Activated CD4-positive, alpha-beta T cell treated with anti-CD3 and anti-CD28 coated beads for 1 hour (primary cell): ENCODE measurements around the gene USP3.
A peak's percentile ranks its signal among the peaks of the same experiment; 100 is the strongest.

ENCODE experiments used
- DNase-seq: peaks from one replicate; pipeline ENCODE4 v3.0.0-alpha.2; 2020

USP3 gene

DNA sequence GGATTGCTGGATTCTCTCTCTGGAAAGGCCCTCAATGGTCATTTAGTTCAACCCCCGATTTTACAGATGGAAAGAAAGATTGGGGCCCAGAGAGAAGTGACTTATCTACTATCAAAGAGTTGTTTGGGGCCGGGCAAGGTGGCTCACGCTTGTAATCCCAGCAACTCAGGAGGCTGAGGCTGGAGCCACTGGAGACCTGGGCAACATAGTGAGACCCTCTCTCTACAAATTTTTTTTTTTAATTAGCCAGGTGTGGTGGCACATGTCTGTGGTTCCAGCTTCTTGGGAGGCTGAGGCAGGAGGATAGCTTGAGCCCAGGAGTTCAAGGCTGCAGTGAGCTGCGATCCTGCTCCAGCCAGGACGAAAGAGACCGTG lies 5.2 kb upstream of the USP3 start:
- DNase-seq, result no peak

DNA sequence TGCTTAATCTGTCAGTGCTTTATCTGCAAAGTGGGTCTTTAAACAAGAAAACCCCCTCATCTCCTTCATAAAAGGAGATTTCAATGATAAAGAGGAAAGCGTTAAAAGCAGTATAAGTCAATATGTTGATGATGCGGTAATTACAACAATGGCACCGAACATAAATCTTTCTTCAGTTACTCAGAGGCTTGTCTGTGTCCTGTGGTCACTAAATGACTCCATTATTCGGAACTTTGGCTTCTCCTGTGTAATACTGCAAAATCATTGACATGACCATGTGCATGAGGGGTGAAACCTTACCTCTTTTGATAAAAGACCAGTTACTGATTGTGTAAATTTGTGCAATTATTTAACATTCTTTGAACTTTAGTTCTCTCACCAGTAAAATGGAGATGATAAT lies 4.8 kb upstream of the USP3 start:
- no peak for DNase-seq

DNA sequence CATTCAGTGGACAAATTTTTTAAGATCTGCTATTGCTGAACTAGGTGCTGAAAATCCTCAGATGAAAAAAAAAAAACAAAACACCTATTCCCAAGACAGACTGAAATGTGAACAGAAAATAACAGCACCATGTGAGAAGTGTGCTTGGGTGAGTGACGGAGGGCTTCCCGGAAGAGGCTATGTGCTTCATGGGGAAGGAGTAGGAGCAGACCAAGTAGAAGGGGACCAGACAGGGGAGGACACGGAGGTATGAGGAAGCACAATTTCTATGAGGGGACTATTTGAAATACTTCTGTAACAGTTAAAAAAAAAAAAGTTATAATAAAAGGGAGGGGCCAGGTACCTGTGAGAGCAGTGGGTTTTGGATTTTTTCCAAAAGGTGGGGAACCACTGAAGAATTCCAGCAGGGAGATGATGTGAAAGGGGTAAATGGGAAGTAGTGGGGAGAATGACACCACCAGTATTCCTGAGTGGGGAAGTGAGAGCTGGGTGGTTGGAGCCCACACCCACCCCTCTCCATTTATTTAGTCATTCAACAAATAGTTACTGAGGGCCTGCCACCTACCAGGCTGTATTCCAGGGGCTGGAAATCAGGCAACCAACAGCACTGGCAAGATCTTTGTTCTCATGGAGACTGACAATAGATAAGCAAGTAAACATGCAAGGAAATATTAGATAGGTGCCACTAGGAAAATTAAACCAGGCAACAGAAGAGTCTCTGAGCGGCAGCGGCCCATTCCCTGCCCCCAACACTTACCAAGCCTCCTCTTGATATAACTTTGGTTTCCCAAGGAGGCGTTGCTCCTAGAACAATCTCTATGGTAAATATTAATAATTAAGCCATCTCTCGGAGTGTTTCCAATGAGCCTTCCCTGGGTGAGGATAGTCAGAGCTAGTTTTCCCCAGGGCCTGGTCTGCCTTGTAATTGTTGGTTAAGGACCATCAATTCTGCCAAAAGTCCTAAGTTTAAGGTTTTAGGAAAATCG lies 3.8 kb upstream of the USP3 start:
- DNase-seq, result no peak

DNA sequence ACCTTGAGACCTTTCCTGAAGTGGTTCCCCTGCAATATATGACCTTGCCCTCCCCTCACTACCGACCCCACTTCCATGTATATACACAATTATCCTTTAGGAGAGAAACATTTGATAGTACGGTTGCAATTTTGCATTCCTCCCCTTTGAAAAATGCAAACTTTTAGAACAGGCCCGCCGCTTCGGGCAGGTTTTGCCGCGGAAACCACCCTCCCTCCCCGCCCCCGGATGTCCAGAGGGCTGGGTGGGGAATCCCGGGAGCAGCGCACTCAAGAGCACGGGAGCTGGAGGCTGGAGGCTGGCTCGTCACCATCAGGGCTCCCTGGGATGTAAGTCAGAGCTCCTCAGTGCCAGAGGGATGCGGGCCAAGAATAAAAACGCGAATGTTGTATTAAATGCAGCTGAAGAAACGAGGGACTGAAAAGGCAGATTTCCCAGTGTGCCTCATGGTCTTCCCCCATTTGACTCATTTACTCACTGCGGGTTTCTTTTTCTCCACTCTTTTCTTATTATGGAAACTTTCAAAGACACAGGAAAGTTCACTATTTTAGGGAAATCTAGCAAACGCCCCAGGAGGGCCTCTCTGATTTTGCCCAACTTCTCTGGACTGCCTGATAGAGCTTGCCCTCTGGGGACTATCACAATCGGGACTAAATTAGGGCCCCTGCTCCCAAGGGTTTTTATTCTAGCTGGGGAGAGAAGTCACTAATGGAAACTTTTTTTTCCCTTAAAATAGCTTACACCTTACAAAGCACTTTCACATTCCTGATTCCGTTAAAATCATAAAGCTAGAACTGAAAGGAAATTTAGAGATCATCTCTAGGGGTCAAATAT lies 2.9 kb upstream of the USP3 start:
- DNase-seq, result no peak

DNA sequence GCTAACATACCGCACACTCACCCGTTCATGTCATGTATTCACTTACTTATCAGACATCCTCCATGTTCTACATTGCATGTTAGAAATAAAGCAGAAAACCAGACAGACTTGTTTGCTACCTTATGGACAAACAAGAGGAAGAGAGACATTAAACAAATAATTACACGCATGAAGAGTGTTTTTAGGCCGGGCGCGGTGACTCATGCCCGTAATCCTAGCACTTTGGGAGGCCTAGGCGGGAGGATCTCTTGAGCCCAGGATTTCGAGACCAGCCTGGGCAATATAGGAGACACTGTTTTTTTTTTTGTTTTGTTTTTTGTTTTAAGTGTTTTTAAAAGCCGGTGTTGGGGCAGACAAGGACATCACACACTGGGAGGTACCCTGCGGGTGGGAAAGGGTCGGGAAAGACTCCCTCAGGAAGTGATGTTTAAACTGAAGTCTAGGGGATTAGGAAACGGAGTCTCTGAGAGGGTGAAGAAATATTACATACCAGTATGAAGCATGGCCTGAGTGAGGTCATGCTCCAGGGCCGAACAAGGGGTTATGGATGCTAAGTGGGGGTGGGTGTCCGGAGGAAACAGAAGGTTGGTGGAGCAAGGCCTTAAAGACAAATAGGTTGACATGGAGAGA lies 2.1 kb upstream of the USP3 start:
- DNase-seq, result no peak

DNA sequence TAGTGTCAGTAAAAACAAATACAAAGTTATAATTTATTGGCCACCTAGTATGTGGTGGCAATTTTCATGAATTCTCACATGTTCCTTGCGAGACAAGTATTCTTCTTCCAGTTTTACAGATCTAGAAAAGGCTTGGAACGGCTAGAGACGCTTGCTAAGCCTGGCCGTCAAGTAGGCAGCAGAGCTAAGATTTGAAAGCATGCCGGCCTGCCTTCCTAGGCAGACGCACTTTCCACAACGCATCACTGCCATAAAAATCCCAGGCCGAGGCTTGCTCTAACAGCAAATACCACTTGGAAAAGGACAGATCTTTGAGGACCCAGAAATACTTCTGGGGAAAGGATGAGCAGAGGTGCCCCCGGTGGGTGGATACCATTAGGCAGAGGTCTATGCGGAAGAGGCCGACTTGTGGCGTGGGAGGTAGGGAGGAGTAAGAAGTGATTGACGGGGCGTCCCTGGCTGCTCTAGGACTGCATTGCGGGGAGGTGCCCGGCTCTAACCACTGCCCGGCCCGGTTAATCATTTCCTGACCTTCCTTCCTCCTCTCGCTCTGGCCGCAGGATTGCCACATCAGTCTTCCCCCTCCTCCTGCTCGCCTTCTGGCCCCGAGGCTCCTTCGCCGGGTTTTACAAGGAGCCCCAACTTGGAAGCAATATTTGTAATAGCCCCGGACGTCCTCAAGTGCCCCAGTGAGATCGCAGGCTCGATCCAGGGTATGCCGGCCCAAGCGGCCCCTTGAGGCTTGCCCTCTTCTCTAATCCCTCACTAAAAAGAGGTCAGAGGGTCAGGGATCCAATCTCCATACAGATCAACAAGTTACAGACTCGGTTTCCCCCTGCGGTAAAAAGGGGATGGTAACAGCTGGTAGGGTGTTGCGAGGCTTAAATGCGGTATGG lies 1.3 kb upstream of the USP3 start:
- peak; percentile 51 for DNase-seq

DNA sequence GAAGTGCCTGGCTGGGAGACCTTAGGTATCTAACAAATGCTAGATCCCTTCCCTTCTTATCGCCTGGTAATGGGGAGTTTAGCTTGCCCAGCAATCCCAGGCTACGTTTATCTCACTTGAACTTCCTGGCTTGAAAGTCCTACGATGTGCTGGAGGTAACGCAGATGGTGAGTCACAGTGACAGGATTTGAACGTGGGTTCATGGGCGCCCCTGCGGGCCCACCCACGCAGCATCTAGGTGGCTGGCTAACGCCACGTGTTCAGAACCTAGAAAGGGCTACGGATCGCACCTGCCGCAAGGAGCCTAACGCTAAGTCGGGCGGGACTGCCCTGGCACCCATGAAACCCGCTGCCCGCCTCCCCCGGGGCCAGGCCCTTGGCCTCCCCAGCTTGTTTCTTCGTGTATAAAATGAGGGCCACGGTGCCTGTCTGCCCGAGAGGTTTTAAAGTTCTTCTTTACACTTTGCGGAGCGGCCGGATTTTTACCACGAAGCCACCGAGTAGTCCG lies 600 bp upstream of the USP3 start:
- DNase-seq, result peak; percentile 85

DNA sequence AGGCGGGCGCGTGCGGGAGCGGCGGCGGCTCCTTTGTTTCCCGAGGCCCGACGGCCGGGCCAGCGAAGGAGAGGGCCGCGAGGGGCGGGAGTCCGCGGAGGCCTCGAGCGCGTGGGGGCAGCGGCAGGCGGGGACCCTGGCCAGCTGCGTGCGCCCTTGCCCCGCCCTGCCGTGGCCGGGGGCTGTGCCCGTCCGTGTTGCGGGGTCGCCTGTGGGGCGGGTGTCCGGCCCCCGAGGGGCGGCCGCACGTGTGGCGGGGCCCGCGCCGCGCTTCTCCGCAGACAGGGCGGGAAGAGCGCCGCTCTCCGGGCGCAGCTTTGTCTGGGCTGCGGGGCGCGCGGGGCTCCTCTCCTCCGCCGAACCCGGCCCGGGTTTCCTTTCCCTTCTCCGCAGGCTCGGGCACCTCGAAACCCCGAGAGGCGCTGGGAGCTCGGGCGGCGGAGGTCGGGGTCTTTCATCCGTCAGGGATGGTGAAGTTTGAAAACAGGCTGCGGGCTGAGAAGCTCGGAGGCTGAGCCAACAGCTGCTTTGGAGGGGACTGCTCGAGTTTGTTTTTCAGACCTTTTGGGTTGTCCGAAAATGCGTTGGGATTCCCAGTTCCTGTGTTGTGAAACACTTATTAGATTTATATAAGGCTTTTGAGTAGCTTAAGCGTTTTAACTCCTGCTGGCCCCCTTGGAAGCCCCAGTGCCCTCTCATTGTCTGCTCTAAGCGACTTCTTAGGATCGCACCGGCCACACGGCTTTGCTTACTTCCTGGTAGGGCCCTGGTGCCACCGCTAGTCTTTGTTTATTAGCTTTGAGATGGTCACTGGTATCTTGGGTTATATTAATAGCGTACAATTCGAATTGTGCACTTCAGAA lies 817 bp downstream of the USP3 start:
- DNase-seq, result no peak

DNA sequence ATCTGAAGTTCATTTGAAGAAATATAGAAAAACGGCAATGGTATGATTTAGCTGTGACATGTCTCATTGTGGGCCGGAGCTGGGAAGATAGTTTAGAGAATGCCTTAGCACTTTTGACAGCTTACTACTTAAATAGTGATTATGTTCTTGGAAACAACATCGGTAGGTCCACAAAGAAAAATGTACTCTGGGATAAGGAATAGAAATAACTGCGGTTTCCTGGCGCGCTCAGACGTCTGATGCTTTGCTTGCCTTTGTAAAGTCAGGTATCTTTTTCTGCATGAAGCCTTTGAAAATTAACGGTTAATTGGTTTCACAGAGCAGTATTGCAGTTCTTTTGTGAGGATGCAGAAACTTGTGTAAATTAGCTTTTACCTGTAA lies 1.4 kb downstream of the USP3 start:
- no peak for DNase-seq

DNA sequence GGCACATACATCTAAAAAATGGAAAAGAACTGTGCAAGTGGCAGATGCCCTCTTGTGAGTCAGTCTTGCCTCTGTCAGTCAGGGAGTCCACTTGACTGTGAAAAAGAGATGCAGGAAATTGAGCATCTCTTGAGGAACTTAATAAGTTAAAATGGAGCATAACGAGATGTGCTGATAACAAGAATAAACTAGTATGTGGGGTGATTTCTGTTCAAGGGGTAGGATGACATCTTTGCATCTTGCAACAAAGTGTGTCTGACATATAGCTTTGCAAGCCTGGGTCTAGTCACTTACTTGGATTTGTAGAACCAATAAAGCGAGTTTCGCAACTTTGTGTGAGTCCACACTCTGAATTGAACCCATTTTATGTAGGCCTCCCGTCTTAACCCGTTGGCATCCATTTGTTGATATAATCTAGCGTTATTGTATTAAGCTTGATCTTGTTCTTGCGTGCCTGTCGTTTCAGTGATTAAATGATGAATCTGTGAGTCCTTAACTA lies 2.2 kb downstream of the USP3 start:
- no peak for DNase-seq

DNA sequence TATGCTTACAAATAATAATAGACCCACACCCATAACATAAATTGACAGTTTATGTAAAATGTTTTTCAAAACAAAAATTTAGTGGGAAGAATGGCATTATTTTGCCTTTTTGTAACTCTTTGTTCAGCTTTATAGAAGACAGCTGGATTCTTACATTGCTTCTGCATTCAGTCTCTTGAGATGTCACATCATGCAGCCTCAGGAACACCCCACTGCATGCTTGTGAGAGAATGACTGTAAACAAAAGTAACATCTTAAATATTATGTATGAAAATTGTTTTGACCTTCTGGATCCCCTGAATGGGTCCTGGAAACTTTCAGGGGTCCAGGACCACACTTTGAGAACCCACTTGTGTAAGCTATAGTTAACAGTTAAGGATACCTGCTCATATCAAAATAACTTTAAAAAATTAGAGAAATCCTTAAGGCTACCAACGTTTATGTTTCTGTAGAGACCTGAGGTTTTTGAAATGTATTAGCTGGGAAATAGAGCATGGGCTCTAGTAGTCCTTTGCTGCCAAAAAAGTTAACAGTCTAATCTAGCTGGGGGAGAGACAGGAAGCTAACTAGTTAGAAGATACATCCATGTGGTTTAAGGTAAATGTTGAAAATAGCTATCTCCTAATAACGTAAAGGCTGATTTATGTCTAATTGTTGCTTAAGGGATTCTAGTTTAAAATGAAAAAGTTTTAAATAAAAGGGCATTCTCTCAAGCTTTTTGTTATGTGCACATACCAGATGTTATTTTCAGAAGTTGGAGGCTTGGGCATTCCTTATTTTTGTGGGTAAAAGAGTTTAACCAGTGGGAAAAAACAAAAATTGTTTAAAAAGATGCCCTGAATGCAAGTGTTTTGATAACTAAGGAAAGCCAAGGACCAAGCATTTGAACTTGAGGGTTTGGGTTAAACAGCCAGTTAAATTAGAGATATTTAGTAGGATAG lies 3.8 kb downstream of the USP3 start:
- no peak for DNase-seq

DNA sequence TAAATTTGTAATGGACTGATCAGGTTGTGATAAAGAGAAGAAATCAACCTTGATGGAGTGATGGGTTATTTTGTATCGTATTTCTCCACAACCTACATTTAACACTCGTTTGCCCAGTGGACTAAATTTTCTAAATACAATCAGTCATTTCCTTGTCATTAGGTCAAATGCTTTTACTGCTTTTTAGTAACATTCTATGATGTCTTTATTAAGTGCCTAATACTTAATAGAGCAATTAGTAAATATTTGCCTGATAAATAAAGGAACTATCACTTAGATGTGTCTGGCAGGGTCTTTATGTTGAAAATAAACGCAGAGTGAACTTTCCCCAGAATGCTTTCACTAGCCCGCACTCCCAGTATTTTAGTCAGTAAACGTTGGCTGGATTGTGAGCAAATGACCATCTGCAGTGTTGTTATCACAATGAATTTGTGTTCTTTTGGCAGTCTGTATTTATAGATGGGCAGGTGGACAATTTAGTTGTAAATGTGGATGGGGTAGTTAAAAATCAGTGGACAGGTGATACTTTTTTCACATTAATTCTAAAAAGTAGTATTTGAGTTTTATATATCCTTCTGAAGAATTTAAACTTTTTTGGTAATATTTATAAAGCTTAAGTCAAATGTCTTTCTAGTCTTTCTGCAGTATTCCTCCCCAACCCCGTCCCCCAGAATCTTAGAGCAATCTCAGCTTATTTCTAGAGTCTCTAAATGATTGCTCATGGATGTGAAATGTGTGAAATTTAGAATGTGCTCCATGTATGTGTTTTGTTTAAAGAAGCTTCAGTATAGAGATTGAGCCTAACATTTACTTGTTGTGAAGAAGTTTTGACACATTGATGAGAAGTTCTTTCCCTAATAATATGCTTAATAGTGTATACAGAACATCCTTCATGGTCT lies 4.9 kb downstream of the USP3 start:
- no peak for DNase-seq

DNA sequence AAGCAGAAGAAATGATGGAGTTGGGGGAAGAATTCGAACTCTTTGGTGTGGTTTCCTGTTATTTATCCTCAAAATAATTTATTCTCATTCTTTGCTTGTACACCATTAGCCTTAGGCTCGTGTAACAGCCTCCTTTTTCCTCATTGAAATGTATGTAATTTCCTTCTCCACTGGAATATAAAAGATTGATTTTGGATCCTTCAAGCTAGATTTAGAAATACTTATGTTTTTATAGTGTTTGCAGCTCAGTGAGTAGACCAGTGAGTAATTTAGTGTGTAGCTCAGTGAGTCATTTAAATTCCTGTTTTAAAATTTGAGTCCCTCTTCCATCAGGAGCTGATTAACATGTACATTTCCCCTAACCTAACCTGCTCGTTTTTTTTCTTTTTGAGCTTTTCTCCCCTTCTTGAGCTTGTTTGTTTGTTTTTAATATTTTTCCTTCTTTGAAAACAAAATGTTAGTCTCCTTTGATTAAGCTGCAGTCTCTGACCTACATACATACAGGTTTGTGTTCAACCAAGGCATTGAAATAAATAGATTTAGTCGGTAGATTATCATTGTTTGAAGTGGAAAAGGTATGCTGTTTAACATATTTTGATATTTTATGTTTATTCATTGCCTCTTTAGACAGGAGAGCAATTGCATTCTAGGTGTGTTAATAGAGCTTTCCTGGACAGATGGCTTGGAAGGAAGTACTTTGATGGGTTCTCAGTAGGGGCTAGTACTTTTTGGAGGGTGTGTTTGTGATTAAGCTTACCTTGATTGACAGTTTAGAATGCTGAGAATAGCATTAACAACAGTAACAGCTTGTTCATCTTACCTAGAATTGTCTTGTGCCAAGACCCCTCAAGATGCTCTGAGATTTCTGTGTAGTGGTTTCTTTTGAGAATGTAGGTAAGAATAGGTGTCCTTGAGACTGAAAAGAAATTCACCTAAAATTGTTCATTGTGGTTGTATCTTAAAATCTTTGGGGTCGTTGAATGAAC lies 5.9 kb downstream of the USP3 start:
- DNase-seq, result no peak

DNA sequence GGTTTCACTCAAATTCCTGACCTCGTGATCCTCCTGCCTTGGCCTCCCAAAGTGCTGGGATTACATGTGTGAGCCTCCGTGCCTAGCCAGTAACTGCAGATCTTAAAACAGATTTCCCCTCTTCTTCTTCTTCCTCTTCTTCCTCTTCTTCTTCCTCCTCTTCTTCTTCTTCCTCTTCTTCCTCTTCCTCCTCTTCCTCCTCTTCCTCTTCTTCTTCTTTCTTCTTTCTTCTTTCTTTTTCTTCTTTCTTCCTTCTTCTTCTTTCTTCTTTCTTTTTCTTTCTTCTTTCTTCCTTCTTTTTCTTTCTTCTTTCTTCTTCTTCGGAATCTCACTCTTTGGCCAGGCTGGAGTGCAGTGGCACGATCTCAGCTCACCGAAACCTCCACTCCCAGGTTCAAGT lies 7.8 kb downstream of the USP3 start:
- no peak for DNase-seq

DNA sequence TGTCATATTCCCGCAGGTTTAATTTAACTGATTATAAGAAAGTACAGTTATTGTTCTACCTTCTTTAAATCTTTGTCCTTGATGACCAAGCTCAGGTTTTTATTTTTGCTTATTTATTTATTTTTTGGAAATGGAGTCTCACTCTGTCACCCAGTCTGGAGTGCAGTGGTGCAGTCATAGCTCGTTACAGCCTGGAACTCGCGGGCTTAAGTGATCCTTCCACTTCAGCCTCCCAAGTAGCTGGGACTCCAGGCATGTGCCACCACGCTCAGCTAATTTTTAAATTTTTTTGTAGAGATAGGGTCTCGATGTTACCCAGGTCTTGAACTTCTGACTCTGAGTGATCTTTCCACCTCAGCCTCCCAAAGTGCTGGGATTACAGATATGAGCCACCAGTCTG lies 8.9 kb downstream of the USP3 start:
- no peak for DNase-seq

DNA sequence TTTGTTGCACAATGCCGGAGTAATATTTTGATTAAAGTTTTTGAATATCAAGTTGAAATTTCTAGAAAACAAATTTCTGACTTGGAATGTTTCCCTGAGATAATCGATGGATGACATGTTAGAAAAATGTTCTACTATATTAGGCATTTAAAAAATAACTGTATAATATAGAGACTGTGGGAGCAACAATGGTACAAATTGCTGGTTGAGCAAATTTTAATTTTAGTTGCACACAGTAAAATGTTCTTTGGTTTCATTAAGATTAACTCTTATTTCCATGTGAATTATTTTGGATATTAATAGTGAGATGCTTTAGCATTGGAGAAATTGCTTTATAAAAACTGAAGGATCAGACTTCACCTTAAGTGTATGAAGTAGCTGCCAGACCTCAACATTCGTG lies 9.3 kb downstream of the USP3 start:
- DNase-seq, result no peak

DNA sequence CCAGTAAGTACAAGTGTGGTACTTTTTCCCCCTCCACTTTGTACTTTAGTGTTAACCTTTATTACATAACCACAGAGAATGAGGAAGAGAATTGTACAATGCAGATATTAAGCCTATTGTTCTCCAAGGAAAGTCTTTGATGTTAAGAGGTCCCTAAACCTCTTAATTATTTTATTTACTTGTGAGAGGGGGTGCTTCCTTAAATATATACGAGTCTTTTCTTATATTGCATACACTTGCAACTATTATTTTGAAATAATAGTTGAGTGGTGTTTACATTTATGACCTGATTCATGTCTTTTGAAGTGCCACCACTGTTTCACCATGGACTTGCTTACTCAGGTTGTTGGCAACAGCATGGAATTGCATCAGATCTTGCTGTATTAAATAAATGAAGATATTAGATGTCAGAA lies 10.1 kb downstream of the USP3 start:
- no peak for DNase-seq

DNA sequence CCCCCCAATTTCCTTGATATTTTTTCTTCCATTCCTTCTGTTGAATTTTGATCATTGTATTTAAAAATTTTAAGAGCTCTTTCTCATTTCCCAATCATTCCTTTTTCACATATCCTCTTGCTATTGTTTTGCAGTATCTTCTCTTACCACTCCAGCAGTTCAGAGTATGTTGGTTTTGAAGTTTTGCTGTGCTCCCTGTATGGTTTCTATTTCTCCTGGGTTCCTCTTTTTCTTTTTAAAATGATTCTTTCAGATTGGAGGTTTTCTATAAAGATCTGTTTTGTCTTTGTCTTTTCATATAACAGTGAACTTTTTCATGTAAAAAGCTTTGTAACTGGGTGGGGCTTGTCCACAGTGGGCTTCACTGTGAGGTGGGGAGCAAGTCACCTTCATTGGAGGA lies 12.8 kb downstream of the USP3 start:
- DNase-seq, result no peak
